Testis (tissue), 3 donors: ENCODE data around the gene NME8. TPM values are rescaled to one million over a fixed set of nuclear protein-coding genes. Genes with fewer than 3 reads are reported as not detected.

ENCODE experiments used
- DNase-seq: peaks from one replicate; pipeline ENCODE4 v3.0.0-alpha.2; 2019
- H3K27ac ChIP-seq, 2 donors: fragments of 200-600 bp; sonication (generic); one replicate each; pipeline ENCODE4 v1.5.1; 2019
- H3K27me3 ChIP-seq: fragments of 200-600 bp; sonication (generic); one replicate; pipeline ENCODE4 v1.5.1; 2019
- H3K36me3 ChIP-seq: fragments of 200-600 bp; sonication (generic); one replicate; pipeline ENCODE4 v1.5.1; 2017; ENCODE audit warnings: low read depth; ENCODE audit errors: missing control alignments
- H3K4me1 ChIP-seq: fragments of 200-600 bp; sonication (generic); one replicate; pipeline ENCODE4 v1.5.1; 2019
- H3K4me3 ChIP-seq, 2 donors: fragments of 200-600 bp; sonication (generic); one replicate each; pipeline ENCODE4 v1.5.1; 2017 to 2019
- H3K9me3 ChIP-seq: fragments of 200-600 bp; sonication (generic); one replicate; pipeline ENCODE4 v1.5.1; 2017
- CTCF ChIP-seq, 3 experiments: fragments of 450-650 bp in 2 of 3; fragments of 200-600 bp in 1 of 3; sonication (generic) in 1 of 3; IDR thresholded peaks; one replicate each; pipeline ENCODE4 v1.5.1; 2016 to 2019; ENCODE audit warnings: antibody characterized with exemption in 3 of 3, mild to moderate bottlenecking in 2 of 3, moderate library complexity in 1 of 3
- POLR2A ChIP-seq: fragments of 450-650 bp; IDR thresholded peaks from one replicate; pipeline ENCODE4 v1.6.1; 2017; ENCODE audit warnings: antibody characterized with exemption, mild to moderate bottlenecking, moderate library complexity
- WGBS, 2 donors: methylation state at CpG; one replicate each; pipeline ENCODE4 v1.1.5; 2018; 5-methylcytosine and 5-hydroxymethylcytosine counted together
- intact Hi-C: fragments of 100-400 bp; cut with DNase I; formaldehyde crosslinking; loops from one replicate; pipeline ENCODE4 v1.15.1; 2023; ENCODE audit warnings: low total_unique reads
- polyA plus RNA-seq: library from polyadenylated mRNA; stranded (reverse); fragments of 350-450 nt; fragmentation: Illumina TruSeq; extraction: RNeasy Lipid Tissue Mini Kit (QIAGEN cat#74804); gene quantifications from one replicate; pipeline ENCODE4 v1.2.3, GENCODE V29; 2014; ENCODE audit warnings: low read depth, low replicate concordance; ENCODE audit not compliant: insufficient read depth
- total RNA-seq, 2 donors: library from RNA; depleted of rRNA; stranded (reverse); fragments of >200 nt; gene quantifications; one replicate each; pipeline ENCODE4 v1.2.3, GENCODE V29; 2016

NME8 gene
- total and polyA plus RNA-seq, 3 donors from 2014 or later = 1.7 to 25.3 (median 5.8) TPM

GRCh38 chr7:37817591-37817960 is 30.8 kb upstream of the NME8 start:
- TF ChIP-seq POLR2A (no peak), CTCF (IDR thresholded peaks at IDR 0.05) (no peak)
- H3K27me3 ChIP-seq = no peaks in the 10 kb centered on the region
- WGBS, 2 donors = 77 to 82% methylated on average over 2 of the region's 2 CpGs

GRCh38 chr7:37817996-37818720 is 30.2 kb upstream of the NME8 start:
- no peak for DNase-seq
- TF ChIP-seq CTCF (IDR thresholded peaks at IDR 0.05) (no peak), POLR2A (no peak)
- intact Hi-C loops = no loop called here
- Histone ChIP-seq H3K4me1 (no peaks in the 10 kb centered on the region), H3K36me3 (no peaks in the 10 kb centered on the region), H3K27ac (no peak overlapping the region), H3K9me3 (no peaks in the 10 kb centered on the region), H3K27me3 (no peaks in the 10 kb centered on the region), H3K4me3 (no peak overlapping the region)
- 67 to 73% methylated on average over 5 of the region's 5 CpGs for WGBS, 2 donors

More at GRCh38 chr7:37817591-37817960, 30.8 kb upstream of the NME8 start:
- H3K27ac ChIP-seq = no peak overlapping the region
- no peaks in the 10 kb centered on the region for H3K4me1 ChIP-seq
- intact Hi-C loops = no loop called here
- no peak overlapping the region for H3K4me3 ChIP-seq
- H3K9me3 ChIP-seq = no peaks in the 10 kb centered on the region
- DNase-seq = no peak
- no peaks in the 10 kb centered on the region for H3K36me3 ChIP-seq

DNA sequence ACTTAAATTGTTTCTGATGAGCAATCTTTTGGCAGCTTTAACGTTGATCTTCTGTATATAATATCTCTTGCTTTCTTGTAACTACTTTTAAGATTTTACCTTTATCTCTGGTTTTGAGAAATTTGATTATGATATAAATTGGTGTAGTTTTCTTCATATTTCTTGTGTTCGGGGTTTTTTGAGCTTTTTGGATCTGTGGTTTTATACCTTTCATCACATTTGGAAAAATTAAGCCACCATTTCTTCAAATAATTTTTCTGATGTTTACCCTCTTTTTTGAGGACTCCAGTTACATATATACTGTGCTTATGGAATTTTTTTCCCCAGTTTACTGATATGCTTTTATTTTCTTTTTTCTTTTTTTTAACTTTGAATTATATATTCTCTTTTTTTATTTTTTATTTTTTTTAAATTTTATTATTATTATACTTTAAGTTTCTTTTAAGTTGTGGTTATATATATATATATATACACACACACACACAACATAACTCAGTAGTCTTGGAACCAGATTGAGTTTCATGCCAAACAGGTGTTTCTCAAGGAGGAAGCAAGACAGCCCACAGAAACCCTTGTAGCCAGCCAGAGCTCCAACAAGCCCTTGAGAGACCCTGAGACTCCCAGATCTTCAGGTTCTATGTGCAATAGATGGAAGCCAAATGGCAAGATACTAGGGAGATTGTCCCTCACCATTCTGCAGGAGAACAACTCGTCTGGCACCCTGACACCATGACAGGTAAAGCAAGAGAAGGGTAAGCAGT is 27.5 kb upstream of the NME8 start:
- DNase-seq = no peak
- Histone ChIP-seq H3K27ac (no peak overlapping the region), H3K9me3 (no peaks in the 10 kb centered on the region), H3K4me3 (no peak overlapping the region), H3K4me1 (no peaks in the 10 kb centered on the region), H3K27me3 (no peaks in the 10 kb centered on the region), H3K36me3 (no peaks in the 10 kb centered on the region)
- WGBS, 2 donors = 85 to 88% methylated on average over 3 of the region's 3 CpGs
- intact Hi-C loops = no loop called here
- TF ChIP-seq POLR2A (no peak), CTCF (IDR thresholded peaks at IDR 0.05) (no peak)

- intact Hi-C loops = no loop called here
- 96% methylated on average over 2 of the region's 2 CpGs for WGBS, 2 donors
- no peaks in the 10 kb centered on the region for H3K36me3 ChIP-seq
- no peak overlapping the region for H3K27ac ChIP-seq
- DNase-seq = no peak
- TF ChIP-seq CTCF (IDR thresholded peaks at IDR 0.05) (no peak), POLR2A (no peak)
- no peaks in the 10 kb centered on the region for H3K4me1 ChIP-seq
- H3K9me3 ChIP-seq = no peaks in the 10 kb centered on the region
- H3K27me3 ChIP-seq = no peaks in the 10 kb centered on the region
- H3K4me3 ChIP-seq = no peak overlapping the region
These were observed 25.5 kb upstream of the NME8 start for GRCh38 chr7:37822946-37823345.
